HepG2 (cell line): ENCODE data around the gene SLC9A8. TPM values are rescaled to one million over a fixed set of nuclear protein-coding genes. Genes with fewer than 3 reads are reported as not detected.

Experiments used
- AGO1 ChIP-seq: fragments of 200-400 bp; formaldehyde crosslinking; IDR thresholded peaks from 2 replicates; pipeline ENCODE4 v1.6.1; 2017; ENCODE audit warnings: mild to moderate bottlenecking, low read depth, low read length, moderate library complexity; ENCODE audit not compliant: poor library complexity, severe bottlenecking
- CENPT ChIP-seq: sonication (generic); formaldehyde crosslinking; IDR thresholded peaks from 2 replicates; pipeline ENCODE4 v1.8.0; 2022; ENCODE audit warnings: low read depth, mild to moderate bottlenecking, moderate library complexity, missing genetic modification reagents
- DPF2 ChIP-seq: sonication (generic); formaldehyde crosslinking; IDR thresholded peaks from 2 replicates; pipeline ENCODE4 v1.4.0; 2020; ENCODE audit warnings: mild to moderate bottlenecking, low read depth, missing genetic modification reagents, borderline replicate concordance
- ERF ChIP-seq: IDR thresholded peaks from 2 replicates; pipeline ENCODE4 v1.6.1; 2018; ENCODE audit warnings: missing biosample characterization, missing genetic modification reagents
- EZH2 ChIP-seq: conservative IDR thresholded peaks from 2 replicates; pipeline ENCODE4 v1.6.1; 2012; ENCODE audit warnings: mild to moderate bottlenecking, low read depth, low read length, moderate library complexity
- GFI1 ChIP-seq: sonication (generic); formaldehyde crosslinking; IDR thresholded peaks from 2 replicates; pipeline ENCODE4 v1.5.0; 2020; ENCODE audit warnings: missing genetic modification reagents, mild to moderate bottlenecking, borderline replicate concordance
- NAIF1 ChIP-seq: sonication (generic); formaldehyde crosslinking; IDR thresholded peaks from 2 replicates; pipeline ENCODE4 v1.5.0; 2020; ENCODE audit warnings: mild to moderate bottlenecking, missing genetic modification reagents, borderline replicate concordance
- PATZ1 ChIP-seq: sonication (generic); formaldehyde crosslinking; IDR thresholded peaks from 2 replicates; pipeline ENCODE4 v1.4.0; 2020; ENCODE audit warnings: missing genetic modification reagents
- PCBP2 ChIP-seq: fragments of 200-400 bp; formaldehyde crosslinking; optimal IDR thresholded peaks from 2 replicates; pipeline ENCODE3; 2018; ENCODE audit warnings: low read length, low read depth; ENCODE audit not compliant: poor library complexity, severe bottlenecking
- SMARCC2 ChIP-seq: fragments of 450-650 bp; IDR thresholded peaks from 2 replicates; pipeline ENCODE4 v1.6.1; 2017; ENCODE audit warnings: antibody characterized with exemption, mild to moderate bottlenecking
- SNRNP70 ChIP-seq: fragments of 200-400 bp; formaldehyde crosslinking; IDR thresholded peaks from 2 replicates; pipeline ENCODE4 v1.6.1; 2017; ENCODE audit warnings: mild to moderate bottlenecking, low read depth, low read length, moderate library complexity
- SOX13 ChIP-seq, 3 experiments: fragments of 450-650 bp in 1 of 3; sonication (generic) in 1 of 3; formaldehyde crosslinking in 1 of 3; IDR thresholded peaks in 2 of 3; conservative IDR thresholded peaks in 1 of 3; 2 replicates each; pipeline versions ENCODE4 v1.5.0 to v1.6.1; 2016 to 2020; ENCODE audit warnings: antibody characterized with exemption in 1 of 3, mild to moderate bottlenecking in 1 of 3, missing compliant biosample characterization in 1 of 3, missing genetic modification reagents in 1 of 3, moderate library complexity in 1 of 3
- TOPORS ChIP-seq: sonication (generic); formaldehyde crosslinking; IDR thresholded peaks from 2 replicates; pipeline ENCODE4 v1.8.0; 2023; ENCODE audit warnings: mild to moderate bottlenecking, missing genetic modification reagents
- ZBTB25 ChIP-seq: IDR thresholded peaks from 2 replicates; pipeline ENCODE4 v1.6.1; 2018; ENCODE audit warnings: missing genetic modification reagents
- ZFX ChIP-seq: sonication (generic); formaldehyde crosslinking; IDR thresholded peaks from 2 replicates; pipeline ENCODE4 v1.4.0; 2020; ENCODE audit warnings: mild to moderate bottlenecking, low read depth, missing genetic modification reagents, moderate library complexity
- ZMYM4 ChIP-seq: sonication (generic); formaldehyde crosslinking; IDR thresholded peaks from 2 replicates; pipeline ENCODE4 v1.8.1; 2023; ENCODE audit warnings: mild to moderate bottlenecking, missing genetic modification reagents
- ZNF225 ChIP-seq: sonication (generic); formaldehyde crosslinking; IDR thresholded peaks from 2 replicates; pipeline ENCODE4 v1.4.0; 2020; ENCODE audit warnings: mild to moderate bottlenecking, missing genetic modification reagents
- ZNF556 ChIP-seq: sonication (generic); formaldehyde crosslinking; IDR thresholded peaks from 2 replicates; pipeline ENCODE4 v1.4.0; 2020; ENCODE audit warnings: mild to moderate bottlenecking, missing genetic modification reagents, borderline replicate concordance
- ZNF709 ChIP-seq: sonication (generic); formaldehyde crosslinking; IDR thresholded peaks from 2 replicates; pipeline ENCODE4 v1.5.0; 2020; ENCODE audit warnings: mild to moderate bottlenecking, missing genetic modification reagents
- ZNF768 ChIP-seq: sonication (generic); formaldehyde crosslinking; IDR thresholded peaks from 2 replicates; pipeline ENCODE4 v1.4.0; 2020; ENCODE audit warnings: missing genetic modification reagents
- ZNF772 ChIP-seq: sonication (generic); formaldehyde crosslinking; IDR thresholded peaks from 2 replicates; pipeline ENCODE4 v1.5.0; 2020; ENCODE audit warnings: mild to moderate bottlenecking, missing genetic modification reagents
- polyA plus RNA-seq, 8 experiments: library from polyadenylated mRNA; depleted of rRNA in 3 of 8; stranded (reverse) in 7 of 8; unstranded in 1 of 8; fragments of >200 nt; fragmentation: Illumina TruSeq in 4 of 8; extraction: Trizol in 4 of 8; gene quantifications; 2 replicates each; pipeline versions ENCODE4 v1.2.1 to v1.2.3, GENCODE V29; 2011 to 2016; ENCODE audit warnings: low read depth in 4 of 8, missing spikeins in 1 of 8, mixed read lengths in 1 of 8; ENCODE audit not compliant: insufficient read depth in 1 of 8
- total RNA-seq, 5 experiments: library from RNA; depleted of rRNA; stranded (reverse); fragments of >200 nt; fragmentation: Illumina TruSeq; extraction: Trizol; gene quantifications; 2 replicates each; pipeline ENCODE4 v1.2.3, GENCODE V29; 2016; ENCODE audit warnings: low read depth in 1 of 5
- TF ChIP-seq, protein P1 (sequence below): sonication (generic); formaldehyde crosslinking; IDR thresholded peaks from 2 replicates; pipeline ENCODE4 v1.8.1; 2023; ENCODE audit warnings: missing genetic modification reagents, mild to moderate bottlenecking, borderline replicate concordance
- TF ChIP-seq, protein P2 (sequence below): sonication (generic); formaldehyde crosslinking; conservative IDR thresholded peaks from 2 replicates; pipeline ENCODE4 v1.4.0; 2020; ENCODE audit warnings: missing genetic modification reagents

The SLC9A8 gene
- total and polyA plus RNA-seq, 2 of the 13 experiments (the other 11 are each of a cell fraction or from before 2014, with no cell fraction given), result 4.1 to 7.4 TPM

- TF ChIP-seq PATZ1 (CRISPR knock-in tag), result no peak
- peak; percentile 80 for TF ChIP-seq ERF (CRISPR knock-in tag)
- TF ChIP-seq DPF2 (CRISPR knock-in tag), result no peak
- TF ChIP-seq, protein P1, sequence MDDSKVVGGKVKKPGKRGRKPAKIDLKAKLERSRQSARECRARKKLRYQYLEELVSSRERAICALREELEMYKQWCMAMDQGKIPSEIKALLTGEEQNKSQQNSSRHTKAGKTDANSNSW (CRISPR knock-in tag), result no peak
- TF ChIP-seq PCBP2, result no peak
- no peak for TF ChIP-seq EZH2
- TF ChIP-seq, protein P2, sequence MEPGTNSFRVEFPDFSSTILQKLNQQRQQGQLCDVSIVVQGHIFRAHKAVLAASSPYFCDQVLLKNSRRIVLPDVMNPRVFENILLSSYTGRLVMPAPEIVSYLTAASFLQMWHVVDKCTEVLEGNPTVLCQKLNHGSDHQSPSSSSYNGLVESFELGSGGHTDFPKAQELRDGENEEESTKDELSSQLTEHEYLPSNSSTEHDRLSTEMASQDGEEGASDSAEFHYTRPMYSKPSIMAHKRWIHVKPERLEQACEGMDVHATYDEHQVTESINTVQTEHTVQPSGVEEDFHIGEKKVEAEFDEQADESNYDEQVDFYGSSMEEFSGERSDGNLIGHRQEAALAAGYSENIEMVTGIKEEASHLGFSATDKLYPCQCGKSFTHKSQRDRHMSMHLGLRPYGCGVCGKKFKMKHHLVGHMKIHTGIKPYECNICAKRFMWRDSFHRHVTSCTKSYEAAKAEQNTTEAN (CRISPR knock-in tag), result no peak
- no peak for TF ChIP-seq ZFX (CRISPR knock-in tag)
- no peak for TF ChIP-seq SNRNP70
- peak; percentile 88; the same call in 1 of the 2 replicates for TF ChIP-seq ZBTB25 (CRISPR knock-in tag)
- no peak for TF ChIP-seq NAIF1 (CRISPR knock-in tag)
- no peak for TF ChIP-seq AGO1
- no peak for TF ChIP-seq ZNF556 (CRISPR knock-in tag)
- TF ChIP-seq GFI1 (CRISPR knock-in tag), result no peak
- TF ChIP-seq SMARCC2, result no peak
- TF ChIP-seq ZMYM4, result no peak
- TF ChIP-seq ZNF772 (CRISPR knock-in tag), result peak; percentile 38; the same call in 1 of the 2 replicates
- no peak for TF ChIP-seq SOX13 (IDR thresholded peaks at IDR 0.05)
- TF ChIP-seq SOX13 (CRISPR knock-in tag; conservative IDR thresholded peaks at IDR 0.05 in 1 of 2, IDR thresholded peaks at IDR 0.05 in 1 of 2), result peak in 1 of 2 experiments; percentile 50; a peak in 3 of 4 replicates
- TF ChIP-seq ZNF709 (CRISPR knock-in tag), result no peak
- no peak for TF ChIP-seq ZNF768 (CRISPR knock-in tag)
- TF ChIP-seq CENPT, result no peak
- no peak for TF ChIP-seq ZNF225 (CRISPR knock-in tag)
- TF ChIP-seq TOPORS (CRISPR knock-in tag), result no peak
Measured at GRCh38 chr20:49928411-49929141, 115.9 kb downstream of the SLC9A8 start (continued).
